DND-41 (cell line): ENCODE data around the gene MYRIP.

Experiments used
- EZH2 ChIP-seq: IDR thresholded peaks from 3 replicates; pipeline ENCODE4 v1.6.1; 2012; ENCODE audit warnings: borderline replicate concordance, low read depth, mild to moderate bottlenecking, moderate library complexity, low read length, inconsistent platforms; ENCODE audit not compliant: severe bottlenecking
- TF ChIP-seq, protein P1 (sequence below): IDR thresholded peaks from 2 replicates; pipeline ENCODE4 v1.5.1; 2012; ENCODE audit warnings: borderline replicate concordance, low read length, moderate library complexity, mild to moderate bottlenecking; ENCODE audit not compliant: poor library complexity, severe bottlenecking; ENCODE audit errors: extremely low read depth

DNA sequence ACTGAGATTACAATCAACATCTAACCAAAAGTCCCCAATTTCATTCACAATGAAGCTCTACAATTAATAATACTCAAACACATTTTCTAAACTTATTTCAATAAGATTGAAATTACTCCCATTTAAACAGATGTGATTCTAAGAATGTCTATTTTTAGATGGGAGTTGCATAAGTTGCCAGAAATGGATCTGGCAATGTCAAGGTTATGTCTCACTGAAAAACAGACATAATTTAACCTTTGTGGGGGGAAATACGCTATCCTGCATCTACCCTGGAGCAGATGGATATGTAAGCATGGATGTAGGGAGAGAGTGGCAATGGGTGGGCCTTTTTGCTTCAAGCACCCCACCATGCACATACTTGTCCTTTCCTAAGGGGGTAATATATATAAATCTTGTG is 493.4 kb downstream of the MYRIP start:
- TF ChIP-seq, protein P1, sequence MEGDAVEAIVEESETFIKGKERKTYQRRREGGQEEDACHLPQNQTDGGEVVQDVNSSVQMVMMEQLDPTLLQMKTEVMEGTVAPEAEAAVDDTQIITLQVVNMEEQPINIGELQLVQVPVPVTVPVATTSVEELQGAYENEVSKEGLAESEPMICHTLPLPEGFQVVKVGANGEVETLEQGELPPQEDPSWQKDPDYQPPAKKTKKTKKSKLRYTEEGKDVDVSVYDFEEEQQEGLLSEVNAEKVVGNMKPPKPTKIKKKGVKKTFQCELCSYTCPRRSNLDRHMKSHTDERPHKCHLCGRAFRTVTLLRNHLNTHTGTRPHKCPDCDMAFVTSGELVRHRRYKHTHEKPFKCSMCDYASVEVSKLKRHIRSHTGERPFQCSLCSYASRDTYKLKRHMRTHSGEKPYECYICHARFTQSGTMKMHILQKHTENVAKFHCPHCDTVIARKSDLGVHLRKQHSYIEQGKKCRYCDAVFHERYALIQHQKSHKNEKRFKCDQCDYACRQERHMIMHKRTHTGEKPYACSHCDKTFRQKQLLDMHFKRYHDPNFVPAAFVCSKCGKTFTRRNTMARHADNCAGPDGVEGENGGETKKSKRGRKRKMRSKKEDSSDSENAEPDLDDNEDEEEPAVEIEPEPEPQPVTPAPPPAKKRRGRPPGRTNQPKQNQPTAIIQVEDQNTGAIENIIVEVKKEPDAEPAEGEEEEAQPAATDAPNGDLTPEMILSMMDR: no peak
- TF ChIP-seq EZH2: no peak
